HG03064 (cell line): Measurements from ENCODE around the gene RNASE13.
"Not testable (repeated sequence)": the region's sequence is repeated elsewhere in the genome, so short reads cannot be mapped to it uniquely, and the experiment has no call there.

Experiments
- ATAC-seq: cut with Tn5 transposase; IDR thresholded peaks from one replicate; pipeline ENCODE4 v1.9.1; 2021; ENCODE audit warnings: low read depth; ENCODE audit not compliant: unreplicated experiment

Gene RNASE13

GRCh38 chr14:21043387-21043973 lies 8.9 kb upstream of the RNASE13 start:
- no peak for ATAC-seq

- no peak for ATAC-seq
These were observed 8.3 kb upstream of the RNASE13 start for GRCh38 chr14:21042918-21043317.

DNA sequence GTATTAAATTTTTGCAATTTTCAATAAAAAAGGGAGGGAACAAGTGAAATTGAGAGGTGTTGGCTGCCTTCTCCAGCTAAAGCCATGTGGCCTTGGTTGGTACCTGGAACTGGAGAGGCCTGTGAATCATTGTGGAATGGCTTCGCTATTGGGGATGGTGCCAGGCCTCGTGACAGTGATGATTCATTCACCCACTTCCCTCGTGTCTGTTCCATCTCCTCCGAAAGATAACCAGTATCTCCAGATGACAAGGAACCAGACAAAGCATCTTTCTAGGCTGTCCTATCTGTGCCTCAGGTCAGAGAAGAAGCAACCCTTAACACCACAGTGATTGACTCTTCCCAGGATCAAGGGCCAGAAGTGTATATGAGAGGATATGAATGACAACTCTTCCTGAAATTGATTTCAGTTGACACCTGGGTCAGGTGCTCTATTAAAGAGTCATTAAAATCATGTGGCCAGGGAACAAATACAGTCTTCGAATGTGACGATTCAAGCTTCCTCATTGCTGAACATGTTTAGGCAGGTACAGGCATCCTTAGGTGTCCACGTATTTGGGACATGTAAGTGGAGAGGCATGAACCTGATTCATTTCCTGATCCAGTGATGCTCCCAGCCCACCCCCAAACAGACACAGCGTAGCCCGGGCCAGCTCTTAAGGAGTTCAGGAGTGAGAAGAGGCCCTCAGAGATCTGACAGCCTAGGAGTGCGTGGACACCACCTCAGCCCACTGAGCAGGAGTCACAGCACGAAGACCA lies 7.2 kb upstream of the RNASE13 start, which contains the start of gene RNASE7:
RNASE7 (plus strand) TSS at position 687 of the 758 bp plus-strand sequence. CDS start 631 bp downstream, outside the sequence.
- no peak for ATAC-seq

DNA sequence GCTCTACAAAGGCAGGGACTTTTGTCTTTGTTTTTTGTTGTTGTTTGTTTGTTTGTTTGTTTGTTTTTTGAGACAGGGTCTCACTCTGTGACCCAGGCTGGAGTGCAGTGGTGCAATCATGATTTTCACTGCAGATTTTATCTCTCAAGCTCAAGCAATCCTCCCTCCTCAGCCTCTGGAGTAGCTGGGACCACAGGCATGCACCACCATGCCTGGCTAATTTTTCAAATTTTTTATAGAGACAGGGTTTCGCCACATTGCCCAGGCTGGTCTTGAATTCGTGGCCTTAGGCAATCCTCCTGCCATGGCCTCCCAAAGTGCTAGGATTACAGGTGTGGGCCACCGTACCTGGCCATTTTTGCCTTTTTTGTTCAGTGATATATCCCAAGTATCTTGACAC lies 6.3 kb upstream of the RNASE13 start:
- ATAC-seq = not testable (repeated sequence)

GRCh38 chr14:21040370-21040925 lies 5.8 kb upstream of the RNASE13 start:
- ATAC-seq = no peak

- no peak for ATAC-seq
These were observed 5.2 kb upstream of the RNASE13 start for GRCh38 chr14:21039585-21040369.

DNA sequence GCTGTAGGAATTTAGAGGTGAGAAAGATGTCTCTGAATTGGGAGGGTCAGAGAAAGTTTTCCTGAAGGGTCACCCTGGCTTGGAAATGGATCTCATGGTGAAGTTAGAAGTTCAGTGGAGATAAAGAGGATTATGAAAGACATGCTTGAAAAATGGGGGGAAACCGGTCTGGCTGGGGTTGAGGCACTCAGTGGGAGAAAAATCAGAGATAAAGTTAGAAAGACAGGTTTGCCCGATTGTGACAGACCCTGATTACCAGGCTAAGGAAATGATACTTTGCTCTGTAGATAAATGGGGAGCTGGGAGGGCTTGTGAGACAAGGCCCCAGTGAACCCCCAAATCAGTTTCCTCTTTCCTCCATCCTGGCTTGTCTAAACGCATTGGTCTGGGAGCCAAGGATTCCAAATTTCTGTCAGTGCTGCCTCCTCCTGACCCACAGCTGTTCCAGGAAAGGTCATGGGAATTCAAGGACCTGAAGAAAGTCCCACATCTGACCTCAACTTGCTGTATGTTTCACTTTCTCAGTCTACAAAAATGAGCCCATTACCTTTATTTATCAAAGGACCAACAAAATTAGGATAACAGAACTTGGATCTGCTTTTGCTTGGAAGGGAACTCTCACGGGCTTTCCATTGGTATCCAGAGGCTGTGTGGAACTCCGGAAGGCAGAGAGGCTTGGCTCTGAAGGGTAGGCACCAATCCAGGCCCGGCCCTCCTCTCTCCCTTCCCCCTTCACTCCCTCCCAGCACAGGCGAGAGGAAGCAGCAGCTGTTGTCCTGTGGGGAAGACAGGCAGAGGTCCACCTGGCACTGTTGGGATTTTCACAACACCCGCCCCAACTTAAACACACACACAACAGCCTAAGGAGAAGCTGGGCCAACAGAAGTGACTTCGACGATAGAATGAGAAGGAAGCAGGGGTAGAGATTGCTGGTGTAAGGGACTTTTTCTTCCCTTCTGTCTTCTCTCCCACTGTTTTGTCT lies 4.1 kb upstream of the RNASE13 start:
- ATAC-seq = no peak

DNA sequence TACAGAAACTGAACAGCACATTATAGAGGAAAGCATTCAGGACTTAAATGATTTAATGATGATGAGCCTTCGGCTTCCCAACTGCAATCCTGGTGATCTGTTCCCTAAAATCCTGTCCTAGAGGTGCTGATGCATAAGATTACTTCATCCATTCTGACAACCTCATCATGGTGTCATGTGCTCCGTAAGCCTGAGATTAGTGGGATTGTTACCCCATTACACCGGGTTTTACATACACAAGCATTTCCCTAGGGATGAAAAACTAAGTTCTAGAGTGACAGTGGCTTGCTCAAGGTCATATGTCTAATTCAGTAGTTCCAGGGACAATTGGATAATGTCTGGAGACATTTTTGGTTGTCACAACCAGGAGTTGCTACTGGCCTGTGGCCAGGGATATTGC lies 2.5 kb upstream of the RNASE13 start:
- ATAC-seq = no peak

GRCh38 chr14:21036751-21037150 lies 2.1 kb upstream of the RNASE13 start:
- no peak for ATAC-seq

DNA sequence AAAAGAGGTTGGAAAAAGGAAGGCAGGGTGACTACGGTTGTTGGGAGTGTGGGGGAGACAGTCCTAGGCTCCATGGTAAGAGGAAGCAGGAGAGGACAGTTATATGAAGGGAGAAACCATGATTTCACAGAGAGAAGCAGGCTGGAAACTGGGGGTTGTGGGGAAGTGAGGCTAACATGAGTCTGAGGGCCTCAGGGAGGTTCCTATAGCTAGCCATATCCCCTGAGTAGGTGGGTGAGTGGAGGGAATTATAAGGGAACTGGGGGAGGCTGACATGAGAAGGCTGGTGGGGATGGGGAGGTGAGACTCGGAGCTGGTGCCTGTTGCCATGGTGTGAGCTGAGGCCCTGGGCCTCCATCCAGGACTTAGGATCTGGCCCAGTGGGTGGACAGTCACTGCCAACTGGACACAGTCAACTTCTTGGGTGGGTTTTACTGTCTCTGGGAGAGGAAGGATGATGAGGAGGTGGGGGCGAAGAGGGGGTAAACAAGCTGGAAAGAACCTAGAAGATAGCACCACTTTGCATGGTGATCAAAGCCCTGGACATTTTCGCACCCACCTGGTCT lies 1.4 kb downstream of the RNASE13 start:
- ATAC-seq = no peak

DNA sequence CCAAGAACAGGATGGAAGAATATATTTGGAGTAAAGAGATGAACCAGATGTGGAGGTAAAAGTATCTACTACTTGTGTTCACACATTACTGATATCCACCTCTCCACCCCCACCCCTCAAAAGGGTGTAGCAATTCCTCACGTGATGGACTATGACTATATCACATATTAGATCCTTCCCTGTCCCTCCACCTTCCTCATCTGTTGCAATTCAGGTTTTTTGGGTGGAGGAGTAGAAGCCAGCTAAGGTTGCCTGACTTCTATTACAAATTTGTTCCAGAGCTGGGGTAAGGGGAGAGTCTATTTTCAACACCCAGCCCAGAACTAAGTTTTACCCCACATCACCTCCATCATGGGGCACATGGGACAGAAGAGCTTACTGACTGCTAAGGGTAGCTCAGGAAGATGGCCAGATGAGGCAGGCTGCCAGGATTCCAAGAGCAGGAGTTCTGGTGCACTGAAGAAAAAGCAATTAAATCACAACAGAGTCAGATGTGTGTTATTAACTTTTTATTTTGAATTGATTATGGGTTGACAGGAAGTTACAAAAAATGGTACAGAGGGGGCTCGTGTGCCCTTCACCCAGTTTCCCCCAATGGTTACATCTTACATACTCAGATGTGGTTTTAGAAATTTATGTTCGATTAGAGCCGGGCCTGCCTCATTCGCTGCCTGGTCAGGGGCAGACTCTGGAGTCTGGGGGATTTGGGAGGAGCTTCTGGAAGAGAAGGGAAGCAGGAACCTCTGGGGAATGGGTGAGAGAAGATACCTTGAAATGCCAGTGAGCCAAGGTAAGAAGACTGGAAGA lies 2.1 kb downstream of the RNASE13 start:
- ATAC-seq = no peak

DNA sequence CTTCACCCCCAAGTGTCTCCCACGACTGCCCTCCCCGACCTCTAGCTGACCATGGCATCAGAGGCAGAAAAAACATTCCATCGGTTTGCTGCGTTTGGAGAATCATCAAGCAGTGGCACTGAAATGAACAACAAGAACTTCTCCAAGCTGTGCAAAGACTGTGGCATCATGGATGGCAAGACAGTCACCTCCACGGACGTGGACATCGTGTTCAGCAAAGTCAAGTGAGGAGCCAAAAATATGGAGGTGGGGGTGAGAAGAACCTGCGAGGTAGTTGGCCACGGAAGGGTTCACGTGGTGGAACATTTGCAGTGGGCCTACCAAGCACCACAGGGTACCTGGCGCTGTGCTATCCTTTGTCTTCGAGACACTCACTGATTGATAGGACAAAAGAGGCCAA lies 4.1 kb downstream of the RNASE13 start:
- ATAC-seq = no peak

- no peak for ATAC-seq
These were observed 4.7 kb downstream of the RNASE13 start, which contains the start of gene TPPP2 for GRCh38 chr14:21029917-21030316. Gene TPPP2 (plus strand): TSS chr14:21030217. CDS start chr14:21030582, 365 bp downstream.

GRCh38 chr14:21026988-21027315 lies 7.7 kb downstream of the RNASE13 start:
- no peak for ATAC-seq

- ATAC-seq = no peak
These were observed 8.2 kb downstream of the RNASE13 start for GRCh38 chr14:21026274-21026987.

- no peak for ATAC-seq
These were observed 9.0 kb downstream of the RNASE13 start for GRCh38 chr14:21025371-21026273.
